HEK293 (cell line): ENCODE measurements around the gene ZNF829.

ENCODE experiments used
- PBX3 ChIP-seq: sonication (generic); formaldehyde crosslinking; IDR thresholded peaks from 2 replicates; pipeline ENCODE4 v1.8.1; 2022; ENCODE audit warnings: mild to moderate bottlenecking, moderate library complexity, missing genetic modification reagents
- PRDM4 ChIP-seq: fragments of 450-650 bp; formaldehyde crosslinking; IDR thresholded peaks from 2 replicates; pipeline ENCODE4 v1.5.1; 2017; ENCODE audit warnings: missing biosample characterization, missing genetic modification characterization
- ZNF24 ChIP-seq: fragments of 450-650 bp; formaldehyde crosslinking; IDR thresholded peaks from 2 replicates; pipeline ENCODE4 v1.5.1; 2016; ENCODE audit warnings: missing biosample characterization, missing genetic modification characterization
- ZNF335 ChIP-seq: fragments of 450-650 bp; formaldehyde crosslinking; conservative IDR thresholded peaks from 2 replicates; pipeline ENCODE4 v1.5.1; 2016; ENCODE audit warnings: missing biosample characterization, missing genetic modification characterization
- ZNF366 ChIP-seq: fragments of 450-650 bp; formaldehyde crosslinking; conservative IDR thresholded peaks from 2 replicates; pipeline ENCODE4 v1.5.1; 2016; ENCODE audit warnings: missing biosample characterization, missing genetic modification characterization
- ZNF639 ChIP-seq: fragments of 450-650 bp; formaldehyde crosslinking; IDR thresholded peaks from 2 replicates; pipeline ENCODE4 v1.5.1; 2016; ENCODE audit warnings: missing biosample characterization, missing genetic modification characterization
- TF ChIP-seq, protein P1 (sequence below): fragments of 450-650 bp; formaldehyde crosslinking; IDR thresholded peaks from 2 replicates; pipeline ENCODE4 v1.5.1; 2016; ENCODE audit warnings: missing biosample characterization, missing genetic modification characterization

- TF ChIP-seq, protein P1, sequence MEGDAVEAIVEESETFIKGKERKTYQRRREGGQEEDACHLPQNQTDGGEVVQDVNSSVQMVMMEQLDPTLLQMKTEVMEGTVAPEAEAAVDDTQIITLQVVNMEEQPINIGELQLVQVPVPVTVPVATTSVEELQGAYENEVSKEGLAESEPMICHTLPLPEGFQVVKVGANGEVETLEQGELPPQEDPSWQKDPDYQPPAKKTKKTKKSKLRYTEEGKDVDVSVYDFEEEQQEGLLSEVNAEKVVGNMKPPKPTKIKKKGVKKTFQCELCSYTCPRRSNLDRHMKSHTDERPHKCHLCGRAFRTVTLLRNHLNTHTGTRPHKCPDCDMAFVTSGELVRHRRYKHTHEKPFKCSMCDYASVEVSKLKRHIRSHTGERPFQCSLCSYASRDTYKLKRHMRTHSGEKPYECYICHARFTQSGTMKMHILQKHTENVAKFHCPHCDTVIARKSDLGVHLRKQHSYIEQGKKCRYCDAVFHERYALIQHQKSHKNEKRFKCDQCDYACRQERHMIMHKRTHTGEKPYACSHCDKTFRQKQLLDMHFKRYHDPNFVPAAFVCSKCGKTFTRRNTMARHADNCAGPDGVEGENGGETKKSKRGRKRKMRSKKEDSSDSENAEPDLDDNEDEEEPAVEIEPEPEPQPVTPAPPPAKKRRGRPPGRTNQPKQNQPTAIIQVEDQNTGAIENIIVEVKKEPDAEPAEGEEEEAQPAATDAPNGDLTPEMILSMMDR: no peak
- no peak for TF ChIP-seq ZNF24
- TF ChIP-seq PRDM4: no peak
- TF ChIP-seq ZNF366 (tag by site-specific recombination): no peak
- TF ChIP-seq PBX3 (CRISPR knock-in tag): no peak
- no peak for TF ChIP-seq ZNF639
- TF ChIP-seq ZNF335 (tag by site-specific recombination): no peak
Measured at GRCh38 chr19:36898422-36898821, 17.7 kb downstream of the ZNF829 start.
